ENCODE measurements around the gene HPF1.
"Not testable (repeated sequence)": the region's sequence is repeated elsewhere in the genome, so short reads cannot be mapped to it uniquely, and the experiment has no call there.

Gene HPF1

GRCh38 chr4:169757575-169758184, at the start of gene HPF1:
Gene HPF1, minus strand, starts transcription at chr4:169757944. Its CDS starts 67 bp downstream, at chr4:169757877.
- no peak for TF ChIP-seq CTCF (IDR thresholded peaks at IDR 0.05; ENCODE audit: low read depth, low read length)
- peak within 1 kb of the TSS; percentile 94 for H3K4me3 ChIP-seq (ENCODE audit: low read depth, low read length)

- H3K4me3 ChIP-seq (ENCODE audit: low read depth, low read length): not testable (repeated sequence)
Observed at GRCh38 chr4:169806770-169807169, 49.0 kb upstream of the HPF1 start.

GRCh38 chr4:169803413-169803812, 45.7 kb upstream of the HPF1 start:
- no peak for TF ChIP-seq CTCF (IDR thresholded peaks at IDR 0.05; ENCODE audit: low read depth, low read length)
- no peak overlapping the region for H3K4me3 ChIP-seq (ENCODE audit: low read depth, low read length)

GRCh38 chr4:169802873-169803272, 45.1 kb upstream of the HPF1 start:
- H3K4me3 ChIP-seq (ENCODE audit: low read depth, low read length): no peak overlapping the region
- no peak for TF ChIP-seq CTCF (IDR thresholded peaks at IDR 0.05; ENCODE audit: low read depth, low read length)

- no peak for TF ChIP-seq CTCF (IDR thresholded peaks at IDR 0.05; ENCODE audit: low read depth, low read length)
- H3K4me3 ChIP-seq (ENCODE audit: low read depth, low read length): no peak overlapping the region
Observed at GRCh38 chr4:169800541-169800940, 42.8 kb upstream of the HPF1 start.

- TF ChIP-seq CTCF (IDR thresholded peaks at IDR 0.05; ENCODE audit: low read depth, low read length): no peak
- H3K4me3 ChIP-seq (ENCODE audit: low read depth, low read length): no peak overlapping the region
Observed at GRCh38 chr4:169799260-169799659, 41.5 kb upstream of the HPF1 start.

GRCh38 chr4:169795585-169795984, 37.8 kb upstream of the HPF1 start:
- TF ChIP-seq CTCF (IDR thresholded peaks at IDR 0.05; ENCODE audit: low read depth, low read length): no peak

More at GRCh38 chr4:169795585-169795984, 37.8 kb upstream of the HPF1 start:
- no peak overlapping the region for H3K4me3 ChIP-seq (ENCODE audit: low read depth, low read length)
